ENCODE data around the gene GSTM5. TPM values are rescaled to one million over a fixed set of nuclear protein-coding genes. Genes with fewer than 3 reads are reported as not detected.
"Not testable (repeated sequence)": the region's sequence is repeated elsewhere in the genome, so short reads cannot be mapped to it uniquely, and the experiment has no call there.

The GSTM5 gene
- total RNA-seq, 1 experiment from 2014 or later = not detected

- Histone ChIP-seq H3K36me3 (ENCODE audit: low read depth) (no peaks in the 10 kb centered on the region), H3K27ac (no peak overlapping the region), H2AFZ (no peak overlapping the region), H3K4me1 (replicated peaks; ENCODE audit: insufficient read depth) (no peaks in the 10 kb centered on the region), H3K27me3 (ENCODE audit: insufficient read depth, low read depth) (peaks cover 22% of the 10 kb centered on the region), H3K9me3 (ENCODE audit: insufficient read depth, low read depth) (no peaks in the 10 kb centered on the region), H3K4me2 (no peak overlapping the region), H4K20me1 (ENCODE audit: insufficient read depth) (no peaks in the 10 kb centered on the region), H3K79me2 (ENCODE audit: low read depth) (no peaks in the 10 kb centered on the region), H3K9me2 (ENCODE audit: insufficient read depth) (no peaks in the 10 kb centered on the region), H3K4me3 (no peak overlapping the region), H3F3A (ENCODE audit: insufficient read depth, low read depth) (no peaks in the 10 kb centered on the region)
- no peak for TF ChIP-seq EZH2 (IDR thresholded peaks at IDR 0.05; ENCODE audit: low read depth)
- no peak for TF ChIP-seq CTCF (conservative IDR thresholded peaks at IDR 0.05)
- DNase-seq = no peak
- POLR2A ChIA-PET (ENCODE audit: unreplicated experiment) = no interaction called here
- CTCF ChIA-PET = no interaction called here
- BruUV-seq (replicated peaks) = no TSS peak
- intact Hi-C loops (cut with micrococcal nuclease; ENCODE audit: unreplicated experiment) = no loop called here
Measured at GRCh38 chr1:109751531-109752260, 39.6 kb downstream of the GSTM5 start.

DNA sequence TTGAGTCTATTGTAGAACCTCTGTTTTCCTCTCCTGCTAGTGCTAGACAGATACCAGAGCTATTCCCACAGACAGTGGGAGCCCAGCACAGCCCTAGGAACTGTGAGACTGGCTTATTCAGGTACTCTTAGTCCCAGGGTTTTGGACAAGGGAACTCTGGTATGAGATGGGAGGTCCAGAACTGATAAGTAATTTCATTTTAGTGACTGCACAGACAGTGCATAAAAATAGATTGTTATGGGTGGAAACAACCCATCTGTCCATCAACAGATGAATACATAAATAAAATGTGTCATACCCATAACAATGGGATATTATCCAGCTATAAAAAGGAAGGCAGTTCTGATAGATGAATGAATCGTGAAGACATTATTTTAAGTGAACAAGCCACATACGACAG is 42.7 kb downstream of the GSTM5 start:
- Histone ChIP-seq H3F3A (ENCODE audit: insufficient read depth, low read depth) (no peaks in the 10 kb centered on the region), H2AFZ (no peak overlapping the region), H3K9me3 (ENCODE audit: insufficient read depth, low read depth) (no peaks in the 10 kb centered on the region), H3K79me2 (ENCODE audit: low read depth) (no peaks in the 10 kb centered on the region), H3K4me2 (no peak overlapping the region), H3K27ac (no peak overlapping the region), H3K36me3 (ENCODE audit: low read depth) (no peaks in the 10 kb centered on the region), H3K4me3 (no peak overlapping the region), H4K20me1 (ENCODE audit: insufficient read depth) (no peaks in the 10 kb centered on the region), H3K27me3 (ENCODE audit: insufficient read depth, low read depth) (0 out of 2 replicates have a peak, but pooled peaks cover 4% of the 10 kb centered on the region), H3K9me2 (ENCODE audit: insufficient read depth) (no peaks in the 10 kb centered on the region), H3K4me1 (replicated peaks; ENCODE audit: insufficient read depth) (no peaks in the 10 kb centered on the region)
- ChIA-PET CTCF (no interaction called here), POLR2A (ENCODE audit: unreplicated experiment) (no interaction called here)
- intact Hi-C loops (cut with micrococcal nuclease; ENCODE audit: unreplicated experiment) = no loop called here
- TF ChIP-seq EZH2 (IDR thresholded peaks at IDR 0.05; ENCODE audit: low read depth) (no peak), CTCF (conservative IDR thresholded peaks at IDR 0.05) (no peak)
- BruUV-seq (replicated peaks) = no TSS peak
- DNase-seq = no peak

DNA sequence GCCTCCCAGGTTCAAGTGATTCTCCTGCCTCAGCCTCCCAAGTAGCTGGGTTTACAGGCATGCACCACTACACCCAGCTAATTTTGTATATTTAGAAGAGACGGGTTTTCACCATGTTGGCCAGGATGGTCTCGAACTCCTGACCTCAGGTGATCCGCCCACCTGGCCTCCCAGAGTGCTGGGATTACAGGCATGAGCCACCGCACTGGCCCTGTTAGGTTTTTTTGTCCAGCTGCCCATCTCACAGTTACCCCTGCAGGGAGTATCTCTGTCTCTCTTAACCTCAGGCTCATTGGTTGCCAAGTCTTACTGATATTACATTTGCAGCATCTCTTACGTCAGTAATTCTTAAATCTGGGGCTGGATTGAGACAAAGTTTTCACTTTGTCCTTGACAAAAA is 44.3 kb downstream of the GSTM5 start:
- DNase-seq; H2AFZ ChIP-seq; H3K4me2 ChIP-seq; H3K36me3 ChIP-seq (ENCODE audit: low read depth); H3F3A ChIP-seq (ENCODE audit: insufficient read depth, low read depth); H3K79me2 ChIP-seq (ENCODE audit: low read depth); H3K9me2 ChIP-seq (ENCODE audit: insufficient read depth); H3K4me3 ChIP-seq; H3K9me3 ChIP-seq (ENCODE audit: insufficient read depth, low read depth); intact Hi-C loops (cut with micrococcal nuclease; ENCODE audit: unreplicated experiment); H3K27me3 ChIP-seq (ENCODE audit: insufficient read depth, low read depth); H4K20me1 ChIP-seq (ENCODE audit: insufficient read depth); H3K27ac ChIP-seq; H3K4me1 ChIP-seq (replicated peaks; ENCODE audit: insufficient read depth); CTCF ChIA-PET; BruUV-seq (replicated peaks); POLR2A ChIA-PET (ENCODE audit: unreplicated experiment): not testable (repeated sequence)
